Measurements from ENCODE around the gene GSTCD. TPM values are rescaled to one million over a fixed set of nuclear protein-coding genes. Genes with fewer than 3 reads are reported as not detected.

The GSTCD gene
- total RNA-seq, 1 experiment from 2014 or later, result 17.9 TPM

- H3K23me2 ChIP-seq (ENCODE audit: insufficient read length, low read depth, low read length, poor library complexity, severe bottlenecking), result no peaks in the 10 kb centered on the region
- no peak overlapping the region for H3T11ph ChIP-seq (ENCODE audit: low read length)
- Mint-ChIP-seq H3K4me1 (peaks cover 2 to 4% of the 10 kb centered on the region in 2 experiments; a peak in 2 of 4 replicates), H3K27ac (no peak overlapping the region), H3K4me3 (no peak overlapping the region), H3K9me3 (peaks cover 6 to 7% of the 10 kb centered on the region in 2 experiments; a peak in 3 of 5 replicates), H3K36me3 (ENCODE audit: insufficient read depth in 1 of 3, low read depth in 3 of 3) (peaks cover 9 to 20% (median 12%) of the 10 kb centered on the region in 3 experiments), H3K27me3 (ENCODE audit: low read depth) (no peaks in the 10 kb centered on the region)
- H3K79me2 ChIP-seq (ENCODE audit: insufficient read depth, low read length), result no peaks in the 10 kb centered on the region; the same call in 1 of the 2 replicates
- no peaks in the 10 kb centered on the region for H3K9me3 ChIP-seq (ENCODE audit: control insufficient read depth, low read depth, low read length)
- no peak overlapping the region for H3K27ac ChIP-seq (ENCODE audit: insufficient read length, low read depth, low read length)
- no peak overlapping the region for H3K56ac ChIP-seq (ENCODE audit: insufficient read length, low read depth, low read length)
- no peak overlapping the region for H4K91ac ChIP-seq (ENCODE audit: insufficient read length, low read depth, low read length)
- no peak overlapping the region for H3K23ac ChIP-seq (ENCODE audit: insufficient read length, low read depth, low read length)
- no peaks in the 10 kb centered on the region for H3K27me3 ChIP-seq (ENCODE audit: insufficient read depth, low read length)
- no peak overlapping the region for H2BK12ac ChIP-seq (ENCODE audit: insufficient read length, low read depth, low read length)
- H3K18ac ChIP-seq (ENCODE audit: insufficient read length, low read depth, low read length), result no peak overlapping the region
- H2BK15ac ChIP-seq (ENCODE audit: low read depth, low read length), result no peak overlapping the region
- no peak overlapping the region for H2BK20ac ChIP-seq (ENCODE audit: low read depth, low read length, poor library complexity, severe bottlenecking)
- H2BK5ac ChIP-seq (ENCODE audit: insufficient read length, low read length), result no peak overlapping the region
- no CpG with 5 or more reads among the region's 5 CpGs for WGBS (ENCODE audit: extremely low coverage, insufficient read length, low lambda C conversion rate)
- H4K5ac ChIP-seq (ENCODE audit: insufficient read length, low read depth, low read length), result no peak overlapping the region
- no peaks in the 10 kb centered on the region for H3K4me1 ChIP-seq (ENCODE audit: insufficient read depth, low read length)
- no peak for DNase-seq
- TF ChIP-seq, protein P1, sequence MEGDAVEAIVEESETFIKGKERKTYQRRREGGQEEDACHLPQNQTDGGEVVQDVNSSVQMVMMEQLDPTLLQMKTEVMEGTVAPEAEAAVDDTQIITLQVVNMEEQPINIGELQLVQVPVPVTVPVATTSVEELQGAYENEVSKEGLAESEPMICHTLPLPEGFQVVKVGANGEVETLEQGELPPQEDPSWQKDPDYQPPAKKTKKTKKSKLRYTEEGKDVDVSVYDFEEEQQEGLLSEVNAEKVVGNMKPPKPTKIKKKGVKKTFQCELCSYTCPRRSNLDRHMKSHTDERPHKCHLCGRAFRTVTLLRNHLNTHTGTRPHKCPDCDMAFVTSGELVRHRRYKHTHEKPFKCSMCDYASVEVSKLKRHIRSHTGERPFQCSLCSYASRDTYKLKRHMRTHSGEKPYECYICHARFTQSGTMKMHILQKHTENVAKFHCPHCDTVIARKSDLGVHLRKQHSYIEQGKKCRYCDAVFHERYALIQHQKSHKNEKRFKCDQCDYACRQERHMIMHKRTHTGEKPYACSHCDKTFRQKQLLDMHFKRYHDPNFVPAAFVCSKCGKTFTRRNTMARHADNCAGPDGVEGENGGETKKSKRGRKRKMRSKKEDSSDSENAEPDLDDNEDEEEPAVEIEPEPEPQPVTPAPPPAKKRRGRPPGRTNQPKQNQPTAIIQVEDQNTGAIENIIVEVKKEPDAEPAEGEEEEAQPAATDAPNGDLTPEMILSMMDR (conservative IDR thresholded peaks at IDR 0.05), result no peak
- no peak overlapping the region for H4K8ac ChIP-seq (replicated peaks; ENCODE audit: insufficient read length, low read depth, low read length)
- H3K14ac ChIP-seq (ENCODE audit: insufficient read depth, low read length), result no peak overlapping the region
- no peak overlapping the region for H2AFZ ChIP-seq (ENCODE audit: low read length)
- no peak overlapping the region for H2AK5ac ChIP-seq (ENCODE audit: insufficient read length, low read length)
- no peaks in the 10 kb centered on the region for H3K79me1 ChIP-seq (ENCODE audit: insufficient read depth, low read depth, low read length, poor library complexity, severe bottlenecking)
- H3K4me2 ChIP-seq (ENCODE audit: insufficient read depth, insufficient read length, low read length), result no peak overlapping the region
- no peak overlapping the region for H2BK120ac ChIP-seq (ENCODE audit: low read depth, low read length, poor library complexity, severe bottlenecking)
- no peaks in the 10 kb centered on the region for H4K20me1 ChIP-seq (ENCODE audit: control insufficient read depth, insufficient read depth, insufficient read length)
- H3K4ac ChIP-seq (ENCODE audit: low read depth, low read length), result no peak overlapping the region
- H3K9ac ChIP-seq (ENCODE audit: extremely low read depth, insufficient read length, low read length), result no peak overlapping the region
Measured at GRCh38 chr4:105714071-105714521, 5.5 kb downstream of the GSTCD start.
